HCT116 (cell line): ENCODE measurements around the gene TMEM271. TPM values are rescaled to one million over a fixed set of nuclear protein-coding genes. Genes with fewer than 3 reads are reported as not detected.
A peak's percentile ranks its signal among the peaks of the same experiment; 100 is the strongest.

Experiments used
- ATAC-seq: fragments of 200-7000 bp; cut with Tn5 transposase; 2 replicates; pipeline ENCODE4 v1.9.1; 2020; ENCODE audit warnings: mild to moderate bottlenecking, moderate library complexity
- BruUV-seq: library from RNA; stranded (reverse); fragments of 400-500 nt; replicated peaks from 2 replicates; lab custom pipeline; 2021; lab: Mats Ljungman, UMichigan
- CTCF ChIA-PET: fragments of 300-600 bp; sonication (Branson Sonifier 250); formaldehyde crosslinking; loops from one replicate; lab custom pipeline; 2021; ENCODE audit warnings: antibody characterized with exemption; lab: Charles Lee
- POLR2A ChIA-PET: fragments of 300-600, 350-600 bp; sonication (Branson Sonifier 250); formaldehyde crosslinking; loops from one replicate; lab custom pipeline; 2021; ENCODE audit warnings: antibody characterized with exemption; lab: Charles Lee
- RAD21 ChIA-PET, 2 experiments: fragments of 300-600 bp; sonication (Branson Sonifier 250); formaldehyde crosslinking; loops; one replicate each; lab custom pipeline; 2023; ENCODE audit warnings: low total read pairs in 2 of 2; ENCODE audit not compliant: uncharacterized antibody in 2 of 2, unreplicated experiment in 2 of 2, low non-redundant PET in 1 of 2; lab: Charles Lee
- DNase-seq: peaks from one replicate; pipeline ENCODE4 v3.0.0-alpha.2; 2010; ENCODE audit warnings: low read depth, low spot score
- H2AFZ ChIP-seq: fragments of 200-600 bp; shearing (Covaris generic), sonication (generic); 2 replicates; pipeline ENCODE4 v1.6.1; 2017; ENCODE audit warnings: low read depth, mixed run types, mixed read lengths, antibody characterized with exemption, low read length; ENCODE audit not compliant: poor library complexity, severe bottlenecking
- H3K27ac ChIP-seq: 2 replicates; pipeline ENCODE4 v1.5.1; 2012; ENCODE audit warnings: low read depth, low read length
- H3K27me3 ChIP-seq: fragments of 200-600 bp; sonication (generic); 2 replicates; pipeline ENCODE4 v1.6.1; 2016; ENCODE audit warnings: mixed run types, low read length, mixed read lengths; ENCODE audit not compliant: insufficient read depth
- H3K36me3 ChIP-seq, 2 experiments: fragments of 200-500 bp in 1 of 2; fragments of 200-600 bp in 1 of 2; sonication (Bioruptor generic) in 1 of 2; sonication (generic) in 1 of 2; 2 replicates each; pipeline versions ENCODE4 v1.5.1 to v1.6.1; 2014 to 2016; ENCODE audit warnings: low read length in 2 of 2, inconsistent platforms in 1 of 2, mixed read lengths in 1 of 2, mixed run types in 1 of 2; ENCODE audit not compliant: insufficient read depth in 2 of 2, control insufficient read depth in 1 of 2
- H3K4me1 ChIP-seq, 2 experiments: fragments of 200-600 bp in 1 of 2; sonication (generic) in 1 of 2; 2 replicates each; pipeline versions ENCODE4 v1.5.1 to v1.6.1; 2012 to 2017; ENCODE audit warnings: low read length in 2 of 2, inconsistent platforms in 1 of 2, mild to moderate bottlenecking in 1 of 2, mixed read lengths in 1 of 2, mixed run types in 1 of 2, moderate library complexity in 1 of 2; ENCODE audit not compliant: insufficient read depth in 2 of 2, control insufficient read depth in 1 of 2
- H3K4me2 ChIP-seq: fragments of 200-600 bp; sonication (generic); 2 replicates; pipeline ENCODE4 v1.6.1; 2017; ENCODE audit warnings: mixed run types, low read length, mixed read lengths
- H3K4me3 ChIP-seq, 2 experiments: fragments of 200-600 bp in 1 of 2; sonication (generic) in 1 of 2; replicated peaks in 1 of 2; 2 replicates each; pipeline ENCODE4 v1.5.1; 2011 to 2016; ENCODE audit warnings: low read length in 2 of 2, control low read depth in 1 of 2, low read depth in 1 of 2, mild to moderate bottlenecking in 1 of 2, mixed read lengths in 1 of 2, mixed run types in 1 of 2
- H3K79me2 ChIP-seq: fragments of 200-600 bp; sonication (generic); 2 replicates; pipeline ENCODE4 v1.6.1; 2017; ENCODE audit warnings: mild to moderate bottlenecking, mixed run types, low read length, moderate library complexity, mixed read lengths; ENCODE audit not compliant: insufficient read depth
- H3K9ac ChIP-seq: fragments of 200-600 bp; sonication (generic); 2 replicates; pipeline ENCODE4 v1.6.1; 2016; ENCODE audit warnings: low read length, mixed read lengths
- H3K9me2 ChIP-seq: fragments of 200-600 bp; sonication (generic), shearing (Covaris generic); 2 replicates; pipeline ENCODE4 v1.6.1; 2017; ENCODE audit warnings: mixed run types, mild to moderate bottlenecking, moderate library complexity; ENCODE audit not compliant: insufficient read depth
- H3K9me3 ChIP-seq, 2 experiments: fragments of 200-500 bp in 1 of 2; fragments of 200-600 bp in 1 of 2; sonication (Bioruptor generic) in 1 of 2; sonication (generic) in 1 of 2; 2 replicates each; pipeline ENCODE4 v1.6.1; 2014 to 2017; ENCODE audit warnings: low read length in 2 of 2, mixed read lengths in 2 of 2, inconsistent platforms in 1 of 2, low read depth in 1 of 2, mild to moderate bottlenecking in 1 of 2, mixed run types in 1 of 2, moderate library complexity in 1 of 2; ENCODE audit not compliant: control insufficient read depth in 1 of 2, insufficient read depth in 1 of 2
- H4K20me1 ChIP-seq: fragments of 200-600 bp; sonication (generic), shearing (Covaris generic); 2 replicates; pipeline ENCODE4 v1.6.1; 2017; ENCODE audit warnings: mixed run types, mild to moderate bottlenecking, moderate library complexity; ENCODE audit not compliant: insufficient read depth
- CBX3 ChIP-seq: IDR thresholded peaks from 2 replicates; pipeline ENCODE4 v1.6.1; 2012; ENCODE audit warnings: low read depth
- CEBPB ChIP-seq: IDR thresholded peaks from 2 replicates; pipeline ENCODE4 v1.6.1; 2012; ENCODE audit warnings: low read depth
- EZH2 ChIP-seq: fragments of 200-600 bp; sonication (generic); IDR thresholded peaks from 2 replicates; pipeline ENCODE4 v1.6.1; 2017; ENCODE audit warnings: antibody characterized with exemption, mixed run types
- EZH2phosphoT487 ChIP-seq: fragments of 200-600 bp; IDR thresholded peaks from 2 replicates; pipeline ENCODE4 v1.6.1; 2018; ENCODE audit warnings: antibody characterized with exemption, borderline replicate concordance
- FOSL1 ChIP-seq: IDR thresholded peaks from 2 replicates; pipeline ENCODE4 v1.6.1; 2012; ENCODE audit warnings: low read depth
- JUND ChIP-seq: IDR thresholded peaks from 2 replicates; pipeline ENCODE4 v1.6.1; 2012
- MAX ChIP-seq: IDR thresholded peaks from 2 replicates; pipeline ENCODE4 v1.6.1; 2012
- POLR2A ChIP-seq: IDR thresholded peaks from 2 replicates; pipeline ENCODE4 v1.7.0; 2011; ENCODE audit warnings: borderline replicate concordance; ENCODE audit not compliant: insufficient read depth, insufficient read length; ENCODE audit errors: extremely low read depth
- RAD21 ChIP-seq: IDR thresholded peaks from 2 replicates; pipeline ENCODE4 v1.6.1; 2012; ENCODE audit warnings: low read depth, mild to moderate bottlenecking
- SIN3A ChIP-seq: IDR thresholded peaks from 2 replicates; pipeline ENCODE4 v1.6.1; 2012; ENCODE audit warnings: low read depth
- SP1 ChIP-seq: IDR thresholded peaks from 2 replicates; pipeline ENCODE4 v1.6.1; 2012; ENCODE audit warnings: low read depth
- SRF ChIP-seq: IDR thresholded peaks from 2 replicates; pipeline ENCODE4 v1.6.1; 2012; ENCODE audit warnings: low read depth
- TCF7L2 ChIP-seq: IDR thresholded peaks from 2 replicates; pipeline ENCODE4 v1.7.0; 2011; ENCODE audit warnings: borderline replicate concordance, inconsistent platforms; ENCODE audit not compliant: insufficient read depth, insufficient read length; ENCODE audit errors: extremely low read depth
- YY1 ChIP-seq: IDR thresholded peaks from 2 replicates; pipeline ENCODE4 v1.6.1; 2011; ENCODE audit warnings: low read length, low read depth, moderate library complexity, mild to moderate bottlenecking; ENCODE audit not compliant: insufficient replicate concordance; ENCODE audit errors: extremely low read depth
- ZFX ChIP-seq: fragments of 450-650 bp; IDR thresholded peaks from 2 replicates; pipeline ENCODE4 v1.6.1; 2017
- ZNF274 ChIP-seq: fragments of 200-500 bp; sonication (Bioruptor generic); IDR thresholded peaks from 2 replicates; pipeline ENCODE4 v1.6.1; 2014; ENCODE audit warnings: mild to moderate bottlenecking, low read depth, low read length, inconsistent platforms
- intact Hi-C: fragments of 100-400 bp; cut with micrococcal nuclease; formaldehyde crosslinking; loops from 2 replicates; pipeline ENCODE4 v1.10.0; 2022
- total RNA-seq: library from RNA; stranded (reverse); gene quantifications from one replicate; pipeline ENCODE4 v1.2.1, GENCODE V29; 2021; ENCODE audit not compliant: unreplicated experiment
- TF ChIP-seq, protein P1 (sequence below): IDR thresholded peaks from 2 replicates; pipeline ENCODE4 v1.6.1; 2012
- TF ChIP-seq, protein P2 (sequence below): IDR thresholded peaks from 2 replicates; pipeline ENCODE4 v1.6.1; 2012; ENCODE audit warnings: low read depth

Gene TMEM271
- total RNA-seq, 1 experiment from 2014 or later: not detected

GRCh38 chr4:534101-534575 lies 42.0 kb downstream of the TMEM271 start:
- Histone ChIP-seq H3K9ac (no peak overlapping the region), H2AFZ (no peak overlapping the region), H3K79me2 (no peaks in the 10 kb centered on the region), H3K4me1 (no peaks in the 10 kb centered on the region), H3K4me3 (no peak overlapping the region), H3K4me2 (no peak overlapping the region), H3K27me3 (no peaks in the 10 kb centered on the region), H4K20me1 (no peaks in the 10 kb centered on the region), H3K27ac (no peak overlapping the region), H3K9me3 (no peaks in the 10 kb centered on the region), H3K9me2 (no peaks in the 10 kb centered on the region), H3K36me3 (peaks cover 0 to 13% of the 10 kb centered on the region in 2 experiments; a peak in 1 of 4 replicates)
- intact Hi-C loops: no loop called here
- DNase-seq: no peak
- POLR2A ChIA-PET: no interaction called here
- no peak for ATAC-seq
- RAD21 ChIA-PET: no interaction called here
- CTCF ChIA-PET: no interaction called here
- BruUV-seq: no TSS peak
- TF ChIP-seq JUND (no peak), CBX3 (no peak), YY1 (no peak)

DNA sequence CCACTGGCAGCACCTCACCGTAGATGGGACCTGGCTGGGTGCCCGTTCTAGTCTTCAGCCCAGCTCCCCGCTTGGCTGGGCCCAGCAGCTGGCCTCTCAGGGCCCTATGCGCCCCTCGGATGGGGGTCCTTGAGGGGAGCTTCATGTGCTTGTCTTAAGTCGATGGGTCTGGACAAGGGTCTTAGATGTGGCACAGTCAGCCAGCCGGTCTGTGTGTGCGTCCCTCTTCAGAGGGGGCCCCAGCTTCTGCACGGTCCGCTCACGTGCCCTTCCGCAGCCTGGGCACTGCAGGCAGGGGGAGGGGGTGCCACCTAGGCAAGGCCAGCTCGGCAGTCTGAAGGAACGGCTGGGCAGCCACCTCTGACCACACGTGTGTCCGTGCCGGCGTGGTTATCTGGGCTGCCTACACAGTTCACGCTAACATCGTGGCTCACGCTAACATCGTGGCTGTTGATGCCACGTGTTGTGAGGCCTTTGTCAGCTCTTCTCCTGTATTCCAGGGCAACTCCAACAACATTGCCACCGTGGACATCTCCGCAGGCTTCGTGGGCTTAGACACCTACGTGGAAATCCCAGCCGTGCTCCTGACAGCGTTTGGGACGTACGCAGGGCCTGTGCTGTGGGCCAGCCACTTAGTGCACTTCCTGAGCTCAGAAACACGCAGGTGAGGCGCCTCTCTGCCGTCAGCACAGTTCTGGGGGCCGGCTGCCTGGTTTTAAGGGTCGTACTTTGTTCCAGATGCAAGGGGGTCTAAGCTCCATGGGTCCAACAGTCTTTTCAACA lies 42.6 kb downstream of the TMEM271 start:
- Histone ChIP-seq H3K9me3 (no peaks in the 10 kb centered on the region), H3K27me3 (no peaks in the 10 kb centered on the region), H3K4me1 (no peaks in the 10 kb centered on the region), H3K9ac (no peak overlapping the region), H3K27ac (no peak overlapping the region), H3K4me2 (no peak overlapping the region), H4K20me1 (no peaks in the 10 kb centered on the region), H2AFZ (no peak overlapping the region), H3K36me3 (peaks cover 0 to 13% of the 10 kb centered on the region in 2 experiments; a peak in 1 of 4 replicates), H3K9me2 (no peaks in the 10 kb centered on the region), H3K4me3 (no peak overlapping the region), H3K79me2 (no peaks in the 10 kb centered on the region)
- ChIA-PET RAD21 (no interaction called here), CTCF (no interaction called here), POLR2A (no interaction called here)
- no TSS peak for BruUV-seq
- ATAC-seq (peak; percentile 8; the same call in 1 of the 2 replicates), DNase-seq (no peak)
- TF ChIP-seq SRF: no peak
- TF ChIP-seq JUND: no peak
- TF ChIP-seq TCF7L2: no peak
- TF ChIP-seq CEBPB: no peak
- no peak for TF ChIP-seq RAD21
- TF ChIP-seq, protein P1, sequence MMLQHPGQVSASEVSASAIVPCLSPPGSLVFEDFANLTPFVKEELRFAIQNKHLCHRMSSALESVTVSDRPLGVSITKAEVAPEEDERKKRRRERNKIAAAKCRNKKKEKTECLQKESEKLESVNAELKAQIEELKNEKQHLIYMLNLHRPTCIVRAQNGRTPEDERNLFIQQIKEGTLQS: no peak
- TF ChIP-seq MAX: no peak
- no peak for TF ChIP-seq YY1
- TF ChIP-seq ZNF274: no peak
- no peak for TF ChIP-seq SP1
- no peak for TF ChIP-seq EZH2phosphoT487
- no peak for TF ChIP-seq ZFX
- no peak for TF ChIP-seq POLR2A
- no peak for TF ChIP-seq EZH2
- TF ChIP-seq SIN3A: no peak
- TF ChIP-seq, protein P2, sequence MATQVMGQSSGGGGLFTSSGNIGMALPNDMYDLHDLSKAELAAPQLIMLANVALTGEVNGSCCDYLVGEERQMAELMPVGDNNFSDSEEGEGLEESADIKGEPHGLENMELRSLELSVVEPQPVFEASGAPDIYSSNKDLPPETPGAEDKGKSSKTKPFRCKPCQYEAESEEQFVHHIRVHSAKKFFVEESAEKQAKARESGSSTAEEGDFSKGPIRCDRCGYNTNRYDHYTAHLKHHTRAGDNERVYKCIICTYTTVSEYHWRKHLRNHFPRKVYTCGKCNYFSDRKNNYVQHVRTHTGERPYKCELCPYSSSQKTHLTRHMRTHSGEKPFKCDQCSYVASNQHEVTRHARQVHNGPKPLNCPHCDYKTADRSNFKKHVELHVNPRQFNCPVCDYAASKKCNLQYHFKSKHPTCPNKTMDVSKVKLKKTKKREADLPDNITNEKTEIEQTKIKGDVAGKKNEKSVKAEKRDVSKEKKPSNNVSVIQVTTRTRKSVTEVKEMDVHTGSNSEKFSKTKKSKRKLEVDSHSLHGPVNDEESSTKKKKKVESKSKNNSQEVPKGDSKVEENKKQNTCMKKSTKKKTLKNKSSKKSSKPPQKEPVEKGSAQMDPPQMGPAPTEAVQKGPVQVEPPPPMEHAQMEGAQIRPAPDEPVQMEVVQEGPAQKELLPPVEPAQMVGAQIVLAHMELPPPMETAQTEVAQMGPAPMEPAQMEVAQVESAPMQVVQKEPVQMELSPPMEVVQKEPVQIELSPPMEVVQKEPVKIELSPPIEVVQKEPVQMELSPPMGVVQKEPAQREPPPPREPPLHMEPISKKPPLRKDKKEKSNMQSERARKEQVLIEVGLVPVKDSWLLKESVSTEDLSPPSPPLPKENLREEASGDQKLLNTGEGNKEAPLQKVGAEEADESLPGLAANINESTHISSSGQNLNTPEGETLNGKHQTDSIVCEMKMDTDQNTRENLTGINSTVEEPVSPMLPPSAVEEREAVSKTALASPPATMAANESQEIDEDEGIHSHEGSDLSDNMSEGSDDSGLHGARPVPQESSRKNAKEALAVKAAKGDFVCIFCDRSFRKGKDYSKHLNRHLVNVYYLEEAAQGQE: no peak
- TF ChIP-seq FOSL1: no peak
- TF ChIP-seq CBX3: no peak
- intact Hi-C loops: no loop called here
